BLaER1 treated with 17β-estradiol and CSF1 and Interleukin-3, amounts not matched to agents 10 nM and 100 nM (cell line): ENCODE measurements around the gene ANKRD17.

Source experiments
- H3K27ac ChIP-seq, 11 experiments: shearing (Covaris generic); formaldehyde crosslinking; 2 replicates each; pipeline ENCODE4 v1.8.1; 2022
- H3K27me3 ChIP-seq, 11 experiments: shearing (Covaris generic); formaldehyde crosslinking; 2 replicates each; pipeline ENCODE4 v1.8.1; 2022
- H3K36me3 ChIP-seq, 11 experiments: shearing (Covaris generic); formaldehyde crosslinking; 2 replicates each; pipeline ENCODE4 v1.8.1; 2022
- H3K4me1 ChIP-seq, 10 experiments: shearing (Covaris generic); formaldehyde crosslinking; 2 replicates each; pipeline ENCODE4 v1.8.1; 2022
- H3K4me2 ChIP-seq, 11 experiments: shearing (Covaris generic); formaldehyde crosslinking; 2 replicates each; pipeline ENCODE4 v1.8.1; 2022
- H3K4me3 ChIP-seq, 10 experiments: shearing (Covaris generic); formaldehyde crosslinking; 2 replicates each; pipeline ENCODE4 v1.8.1; 2022
- H3K9ac ChIP-seq, 11 experiments: shearing (Covaris generic); formaldehyde crosslinking; 2 replicates each; pipeline ENCODE4 v1.8.1; 2022
- H3K9me3 ChIP-seq, 11 experiments: shearing (Covaris generic); formaldehyde crosslinking; replicated peaks in 1 of 11; 2 replicates each; pipeline ENCODE4 v1.8.1; 2022
- H4K20me1 ChIP-seq, 11 experiments: shearing (Covaris generic); formaldehyde crosslinking; 2 replicates each; pipeline ENCODE4 v1.8.1; 2022
- Cebpa-rat ChIP-seq, 11 experiments: shearing (Covaris generic); IDR thresholded peaks; 2 replicates each; pipeline ENCODE4 v1.8.1; 2022

ANKRD17 gene

GRCh38 chr4:73222466-73223257 lies 35.9 kb downstream of the ANKRD17 start:
- Histone ChIP-seq H3K36me3 (peaks cover 7 to 53% (median 30%) of the 10 kb centered on the region in 11 experiments; a peak in 20 of 22 replicates), H4K20me1 (peaks cover 23 to 100% (median 75%) of the 10 kb centered on the region in 11 experiments; a peak in 20 of 22 replicates), H3K4me1 (peaks cover 25 to 66% (median 39%) of the 10 kb centered on the region in 10 experiments), H3K9ac (peak overlapping the region in 10 of 11 experiments; percentile 24 to 81 (median 58); a peak in 16 of 22 replicates), H3K4me3 (peak overlapping the region; percentile 5 to 62 (median 45); a peak in 16 of 20 replicates), H3K27me3 (no peaks in the 10 kb centered on the region), H3K4me2 (peak overlapping the region; percentile 30 to 88 (median 66)), H3K27ac (peak overlapping the region; percentile 25 to 83 (median 66); a peak in 21 of 22 replicates), H3K9me3 (no peaks in the 10 kb centered on the region)
- no peak for TF ChIP-seq Cebpa-rat (IDR thresholded peaks at IDR 0.05)

DNA sequence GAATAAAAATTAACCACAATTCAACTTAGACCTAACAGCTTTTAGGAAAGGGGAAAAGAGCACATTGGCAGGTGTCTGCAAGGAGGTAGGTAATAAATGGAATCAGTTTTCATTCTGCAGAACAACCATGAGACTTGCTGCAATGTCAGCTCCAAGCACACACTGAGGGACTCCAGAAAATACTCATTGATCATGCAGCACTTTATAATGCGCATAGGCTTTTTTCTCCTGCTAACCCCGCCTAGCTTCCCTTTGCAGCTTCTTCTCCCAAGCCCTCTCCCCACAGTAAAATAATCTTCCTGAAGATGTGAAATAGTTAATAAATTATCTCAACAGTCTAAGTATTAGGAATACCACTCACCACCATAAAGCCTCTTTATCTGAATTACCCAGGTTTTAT lies 36.9 kb downstream of the ANKRD17 start:
- H3K27me3 ChIP-seq, result no peaks in the 10 kb centered on the region
- H3K4me2 ChIP-seq, result peak overlapping the region in 3 of 11 experiments; percentile 35 to 88 (median 87); a peak in 6 of 22 replicates
- peaks cover 28 to 100% (median 76%) of the 10 kb centered on the region in 11 experiments; a peak in 20 of 22 replicates for H4K20me1 ChIP-seq
- peak overlapping the region in 2 of 11 experiments; percentile 7 to 52; a peak in 1 of 22 replicates for H3K9ac ChIP-seq
- no peaks in the 10 kb centered on the region; a peak in 1 of 22 replicates for H3K9me3 ChIP-seq
- peak overlapping the region in 2 of 10 experiments; percentile 31 to 53; a peak in 3 of 20 replicates for H3K4me3 ChIP-seq
- peak overlapping the region in 1 of 11 experiments; percentile 83; a peak in 1 of 22 replicates for H3K27ac ChIP-seq
- peaks cover 25 to 59% (median 38%) of the 10 kb centered on the region in 10 experiments for H3K4me1 ChIP-seq
- no peak for TF ChIP-seq Cebpa-rat (IDR thresholded peaks at IDR 0.05)
- H3K36me3 ChIP-seq, result peaks cover 7 to 53% (median 33%) of the 10 kb centered on the region in 11 experiments; a peak in 20 of 22 replicates

DNA sequence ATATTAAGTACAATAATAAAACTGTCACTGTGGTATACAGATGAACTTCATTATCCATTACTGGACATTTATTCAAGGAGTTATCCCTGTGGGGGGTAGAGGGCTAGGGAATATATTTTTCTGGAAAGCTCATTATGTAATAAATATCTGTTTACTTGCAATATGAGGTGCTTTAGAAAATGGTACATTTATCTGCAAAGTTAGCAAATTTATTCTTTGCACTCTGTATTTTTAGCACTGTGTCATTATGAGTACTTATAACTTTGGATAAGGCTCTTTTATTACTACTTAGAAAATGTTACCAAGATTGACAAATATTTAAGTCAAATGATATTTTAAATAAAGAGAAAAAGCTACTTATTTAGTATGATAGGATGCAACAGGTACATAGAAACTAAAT lies 37.8 kb downstream of the ANKRD17 start:
- TF ChIP-seq Cebpa-rat (IDR thresholded peaks at IDR 0.05), result no peak
- no peaks in the 10 kb centered on the region; a peak in 1 of 22 replicates for H3K9me3 ChIP-seq
- no peak overlapping the region for H3K27ac ChIP-seq
- peaks cover 22 to 51% (median 35%) of the 10 kb centered on the region in 10 experiments for H3K4me1 ChIP-seq
- no peak overlapping the region for H3K4me3 ChIP-seq
- H4K20me1 ChIP-seq, result peaks cover 24 to 99% (median 76%) of the 10 kb centered on the region in 11 experiments; a peak in 20 of 22 replicates
- no peak overlapping the region for H3K9ac ChIP-seq
- H3K4me2 ChIP-seq, result peak overlapping the region in 1 of 11 experiments; percentile 17; a peak in 1 of 22 replicates
- no peaks in the 10 kb centered on the region for H3K27me3 ChIP-seq
- H3K36me3 ChIP-seq, result peaks cover 8 to 53% (median 30%) of the 10 kb centered on the region in 11 experiments; a peak in 20 of 22 replicates

DNA sequence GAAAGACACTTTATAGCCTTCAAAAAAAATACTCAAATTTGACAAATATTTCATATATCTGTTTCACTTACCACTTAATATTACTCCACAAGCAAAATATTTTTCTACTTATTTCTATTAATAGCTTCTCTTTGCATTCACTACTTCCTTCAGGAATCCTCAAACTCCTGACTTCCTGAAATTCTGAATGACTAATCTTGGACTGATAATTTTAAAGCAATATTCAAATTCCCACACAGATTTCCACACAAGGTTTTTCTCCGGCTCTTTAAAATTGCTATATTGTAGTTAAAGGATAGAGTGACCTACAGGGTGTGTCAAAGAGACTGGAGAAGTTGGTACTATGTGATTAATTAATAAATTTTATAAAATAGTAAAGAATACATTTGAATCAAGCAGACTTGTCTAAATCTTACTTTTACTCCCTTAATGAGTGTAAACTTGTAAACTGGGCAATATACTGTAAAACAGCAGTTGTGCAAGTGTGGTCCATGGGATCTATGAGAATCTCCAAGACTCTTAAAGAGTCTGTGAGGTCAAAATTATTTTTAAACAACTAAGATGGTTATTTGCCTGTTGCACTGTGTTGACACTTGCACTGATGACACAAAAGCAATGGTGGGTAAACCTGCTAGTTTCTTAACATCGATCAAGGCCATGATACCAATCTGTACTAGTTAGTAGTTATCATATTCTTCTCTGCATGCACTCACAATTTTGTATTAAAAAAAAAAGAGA lies 44.5 kb downstream of the ANKRD17 start:
- Histone ChIP-seq H3K27ac (peak overlapping the region in 1 of 11 experiments; percentile 17; a peak in 1 of 22 replicates), H3K4me3 (no peak overlapping the region), H3K4me1 (peaks cover 0 to 34% (median 7%) of the 10 kb centered on the region in 10 experiments; a peak in 11 of 20 replicates), H3K9ac (no peak overlapping the region), H4K20me1 (peaks cover 26 to 97% (median 72%) of the 10 kb centered on the region in 11 experiments; a peak in 20 of 22 replicates), H3K4me2 (peak overlapping the region in 4 of 11 experiments; percentile 40 to 78 (median 55); a peak in 6 of 22 replicates), H3K9me3 (peaks cover 0 to 15% (median 5%) of the 10 kb centered on the region in 11 experiments; a peak in 15 of 22 replicates), H3K27me3 (no peaks in the 10 kb centered on the region), H3K36me3 (peaks cover 22 to 99% (median 71%) of the 10 kb centered on the region in 11 experiments; a peak in 21 of 22 replicates)
- TF ChIP-seq Cebpa-rat (IDR thresholded peaks at IDR 0.05), result no peak

- Histone ChIP-seq H3K9ac (no peak overlapping the region), H3K4me3 (no peak overlapping the region), H4K20me1 (peaks cover 18 to 97% (median 69%) of the 10 kb centered on the region in 11 experiments; a peak in 20 of 22 replicates), H3K27ac (no peak overlapping the region; a peak in 2 of 22 replicates), H3K4me2 (peak overlapping the region in 2 of 11 experiments; percentile 8 to 78; a peak in 4 of 22 replicates), H3K4me1 (peaks cover 0 to 44% (median 7%) of the 10 kb centered on the region in 10 experiments; a peak in 11 of 20 replicates), H3K27me3 (no peaks in the 10 kb centered on the region), H3K9me3 (peaks cover 0 to 24% (median 14%) of the 10 kb centered on the region in 11 experiments; a peak in 18 of 22 replicates), H3K36me3 (peaks cover 23 to 99% (median 70%) of the 10 kb centered on the region in 11 experiments; a peak in 21 of 22 replicates)
- no peak for TF ChIP-seq Cebpa-rat (IDR thresholded peaks at IDR 0.05)
These were observed 45.4 kb downstream of the ANKRD17 start for GRCh38 chr4:73212982-73213730.

DNA sequence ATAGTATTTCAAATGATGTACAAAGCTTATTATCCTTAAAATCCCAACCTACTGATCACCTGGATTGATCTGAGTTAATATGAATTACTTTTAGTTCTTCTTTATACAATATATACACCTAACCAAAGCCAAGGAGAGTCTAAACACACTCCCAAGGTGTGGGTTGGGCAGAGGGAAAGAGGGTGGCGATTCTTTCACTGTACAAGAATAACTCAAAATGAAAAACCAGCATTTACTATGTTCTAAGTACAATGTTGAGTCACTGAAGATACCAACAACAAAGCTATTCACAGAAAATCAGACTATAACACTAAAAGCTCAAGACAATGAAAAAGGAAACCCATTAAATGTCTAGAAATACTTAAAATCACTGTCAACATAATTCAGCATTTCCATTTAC lies 46.6 kb downstream of the ANKRD17 start:
- TF ChIP-seq Cebpa-rat (IDR thresholded peaks at IDR 0.05), result no peak
- H3K36me3 ChIP-seq, result peaks cover 20 to 99% (median 66%) of the 10 kb centered on the region in 11 experiments; a peak in 21 of 22 replicates
- H3K27ac ChIP-seq, result no peak overlapping the region
- H4K20me1 ChIP-seq, result peaks cover 12 to 92% (median 67%) of the 10 kb centered on the region in 11 experiments; a peak in 19 of 22 replicates
- H3K27me3 ChIP-seq, result no peaks in the 10 kb centered on the region
- no peak overlapping the region for H3K4me3 ChIP-seq
- H3K9me3 ChIP-seq, result peaks cover 0 to 35% (median 24%) of the 10 kb centered on the region in 11 experiments; a peak in 19 of 22 replicates
- no peak overlapping the region for H3K9ac ChIP-seq
- no peak overlapping the region for H3K4me2 ChIP-seq
- H3K4me1 ChIP-seq, result peaks cover 0 to 45% (median 7%) of the 10 kb centered on the region in 10 experiments; a peak in 11 of 20 replicates

DNA sequence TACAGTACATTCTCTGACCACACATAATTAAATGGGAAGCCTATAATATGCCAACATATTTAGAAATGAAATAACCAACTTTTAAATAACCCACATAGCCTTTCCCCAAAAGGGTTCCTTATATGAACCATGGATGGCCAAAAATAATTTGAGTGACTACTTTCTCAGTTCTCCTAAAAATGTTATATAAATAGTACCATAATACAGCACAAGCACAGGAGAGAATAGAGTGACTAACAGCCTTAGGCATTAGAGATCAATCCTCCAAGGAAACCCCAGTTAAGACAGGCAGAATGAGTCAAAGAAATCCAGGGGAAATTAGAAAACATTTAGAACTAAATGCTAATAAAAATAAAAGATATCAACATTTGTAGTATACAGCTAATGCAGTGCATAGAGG lies 50.2 kb downstream of the ANKRD17 start:
- Histone ChIP-seq H3K4me3 (no peak overlapping the region), H3K4me1 (peaks cover 0 to 38% (median 0%) of the 10 kb centered on the region in 10 experiments; a peak in 6 of 20 replicates), H3K9ac (no peak overlapping the region), H4K20me1 (peaks cover 8 to 92% (median 61%) of the 10 kb centered on the region in 11 experiments; a peak in 18 of 22 replicates), H3K36me3 (peaks cover 21 to 100% (median 83%) of the 10 kb centered on the region in 11 experiments), H3K27me3 (no peaks in the 10 kb centered on the region), H3K27ac (no peak overlapping the region), H3K4me2 (peak overlapping the region in 1 of 11 experiments; percentile 22; a peak in 1 of 22 replicates), H3K9me3 (peaks cover 14 to 71% (median 60%) of the 10 kb centered on the region in 11 experiments)
- no peak for TF ChIP-seq Cebpa-rat (IDR thresholded peaks at IDR 0.05)
